Measurements from ENCODE around the gene MVK.

GRCh38 chr12:109547286-109547685 lies 26.3 kb upstream of the MVK start:
- no peak for TF ChIP-seq CTCF (IDR thresholded peaks at IDR 0.05; ENCODE audit: insufficient read depth, low read depth, low read length)
- no peak for TF ChIP-seq EZH2 (IDR thresholded peaks at IDR 0.05; ENCODE audit: insufficient read depth, low read length)

All from astrocyte (in vitro differentiated cells and primary cell).